Measurements from ENCODE around the gene TNFAIP8L1. TPM values are rescaled to one million over a fixed set of nuclear protein-coding genes. Genes with fewer than 3 reads are reported as not detected.
"Not testable (repeated sequence)": the region's sequence is repeated elsewhere in the genome, so short reads cannot be mapped to it uniquely, and the experiment has no call there.

TNFAIP8L1 gene
- total RNA-seq, 1 donor from 2014 or later = 4.2 TPM

GRCh38 chr19:4673726-4674125, 34.4 kb downstream of the TNFAIP8L1 start:
- DNase-seq (ENCODE audit: low spot score) = no peak
- H3K4me1 Mint-ChIP-seq (ENCODE audit: low read depth) = peaks cover 9% of the 10 kb centered on the region
- H3K27me3 Mint-ChIP-seq (ENCODE audit: low read depth) = no peaks in the 10 kb centered on the region
- no peak for TF ChIP-seq CTCF (IDR thresholded peaks at IDR 0.05)
- H3K9me3 Mint-ChIP-seq (ENCODE audit: low read depth) = no peaks in the 10 kb centered on the region
- H3K36me3 Mint-ChIP-seq (ENCODE audit: low read depth) = peaks cover 3% of the 10 kb centered on the region
- no peak overlapping the region for H3K4me3 Mint-ChIP-seq (ENCODE audit: unreplicated experiment)
- H3K27ac Mint-ChIP-seq (ENCODE audit: unreplicated experiment) = no peak overlapping the region

GRCh38 chr19:4675346-4675745, 36.0 kb downstream of the TNFAIP8L1 start:
- no peaks in the 10 kb centered on the region for H3K9me3 Mint-ChIP-seq (ENCODE audit: low read depth)
- no peak for DNase-seq (ENCODE audit: low spot score)
- no peaks in the 10 kb centered on the region for H3K27me3 Mint-ChIP-seq (ENCODE audit: low read depth)
- H3K4me1 Mint-ChIP-seq (ENCODE audit: low read depth) = no peaks in the 10 kb centered on the region
- no peak for TF ChIP-seq CTCF (IDR thresholded peaks at IDR 0.05)
- H3K27ac Mint-ChIP-seq (ENCODE audit: unreplicated experiment) = no peak overlapping the region
- peaks cover 3% of the 10 kb centered on the region for H3K36me3 Mint-ChIP-seq (ENCODE audit: low read depth)
- no peak overlapping the region for H3K4me3 Mint-ChIP-seq (ENCODE audit: unreplicated experiment)

GRCh38 chr19:4676955-4677731, 37.8 kb downstream of the TNFAIP8L1 start:
- Mint-ChIP-seq H3K4me3 (ENCODE audit: unreplicated experiment) (no peak overlapping the region), H3K27ac (ENCODE audit: unreplicated experiment) (no peak overlapping the region), H3K36me3 (ENCODE audit: low read depth) (peaks cover 5% of the 10 kb centered on the region), H3K9me3 (ENCODE audit: low read depth) (no peaks in the 10 kb centered on the region), H3K4me1 (ENCODE audit: low read depth) (no peaks in the 10 kb centered on the region), H3K27me3 (ENCODE audit: low read depth) (no peaks in the 10 kb centered on the region)
- DNase-seq (ENCODE audit: low spot score) = no peak
- TF ChIP-seq CTCF (IDR thresholded peaks at IDR 0.05) = peak; percentile 69

- no peak overlapping the region for H3K4me3 Mint-ChIP-seq (ENCODE audit: unreplicated experiment)
- H3K4me1 Mint-ChIP-seq (ENCODE audit: low read depth) = no peaks in the 10 kb centered on the region
- peaks cover 5% of the 10 kb centered on the region for H3K36me3 Mint-ChIP-seq (ENCODE audit: low read depth)
- no peak overlapping the region for H3K27ac Mint-ChIP-seq (ENCODE audit: unreplicated experiment)
- no peak for TF ChIP-seq CTCF (IDR thresholded peaks at IDR 0.05)
- no peaks in the 10 kb centered on the region for H3K9me3 Mint-ChIP-seq (ENCODE audit: low read depth)
- DNase-seq (ENCODE audit: low spot score) = no peak
- H3K27me3 Mint-ChIP-seq (ENCODE audit: low read depth) = no peaks in the 10 kb centered on the region
Measured at GRCh38 chr19:4678881-4679790, 39.8 kb downstream of the TNFAIP8L1 start.

GRCh38 chr19:4680021-4680420, 40.7 kb downstream of the TNFAIP8L1 start:
- H3K9me3 Mint-ChIP-seq (ENCODE audit: low read depth); H3K4me1 Mint-ChIP-seq (ENCODE audit: low read depth): not testable (repeated sequence)

More at GRCh38 chr19:4680021-4680420, 40.7 kb downstream of the TNFAIP8L1 start:
- not testable (repeated sequence) for H3K27ac Mint-ChIP-seq (ENCODE audit: unreplicated experiment); DNase-seq (ENCODE audit: low spot score); H3K27me3 Mint-ChIP-seq (ENCODE audit: low read depth); H3K36me3 Mint-ChIP-seq (ENCODE audit: low read depth); H3K4me3 Mint-ChIP-seq (ENCODE audit: unreplicated experiment)

Measured in chondrocyte (in vitro differentiated cells).